ENCODE measurements around the gene BABAM2.
"Not testable (repeated sequence)": the region's sequence is repeated elsewhere in the genome, so short reads cannot be mapped to it uniquely, and the experiment has no call there.

Gene BABAM2

DNA sequence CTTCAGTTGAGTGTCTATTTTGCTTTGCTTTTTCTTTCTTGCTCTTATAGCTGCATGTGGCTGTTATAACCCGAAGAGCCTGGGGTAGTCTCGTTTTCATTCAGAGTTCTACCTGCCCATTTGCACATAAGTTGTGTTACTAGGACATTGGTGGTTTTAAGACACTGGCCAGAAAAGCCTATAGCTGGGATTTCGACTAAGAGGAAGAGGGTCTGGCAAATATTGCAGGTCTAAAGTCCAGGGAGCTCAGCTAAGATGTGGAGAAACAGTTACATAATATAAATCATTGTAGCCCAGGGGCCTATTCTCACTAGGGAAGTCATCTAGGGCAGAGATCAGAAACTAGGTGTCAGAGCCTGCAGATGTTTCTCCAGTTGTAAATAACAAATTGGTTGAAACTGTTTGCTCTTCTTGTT, 120.8 kb downstream of the BABAM2 start:
- no peak for DNase-seq (ENCODE audit: low read depth)
- TF ChIP-seq CTCF (IDR thresholded peaks at IDR 0.05; ENCODE audit: low read depth, low read length, missing control alignments): no peak
- H3K4me3 ChIP-seq (ENCODE audit: low read depth, low read length): no peak overlapping the region
- in situ Hi-C loops (cut with HindIII; ENCODE audit: low sequenced_read_pairs): no loop called here

DNA sequence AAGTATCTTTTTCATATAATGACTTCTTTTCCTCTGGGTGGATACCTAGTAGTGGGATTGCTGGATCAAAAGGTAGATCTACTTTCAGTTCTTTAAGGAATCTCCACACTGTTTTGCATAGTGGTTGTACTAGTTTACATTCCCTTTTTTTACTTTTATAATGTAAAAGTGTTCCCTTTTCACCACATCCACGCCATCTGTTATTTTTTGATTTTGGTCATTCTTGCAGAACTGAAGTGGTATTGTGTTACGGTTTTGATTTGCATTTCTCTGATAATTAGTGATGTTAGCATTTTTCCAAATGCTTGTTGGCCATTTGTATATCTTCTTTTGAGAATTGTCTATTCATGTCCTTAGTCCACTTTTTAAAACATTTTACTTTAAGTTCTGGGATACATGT, 127.9 kb downstream of the BABAM2 start:
- H3K4me3 ChIP-seq (ENCODE audit: low read depth, low read length); in situ Hi-C loops (cut with HindIII; ENCODE audit: low sequenced_read_pairs); DNase-seq (ENCODE audit: low read depth): not testable (repeated sequence)

DNA sequence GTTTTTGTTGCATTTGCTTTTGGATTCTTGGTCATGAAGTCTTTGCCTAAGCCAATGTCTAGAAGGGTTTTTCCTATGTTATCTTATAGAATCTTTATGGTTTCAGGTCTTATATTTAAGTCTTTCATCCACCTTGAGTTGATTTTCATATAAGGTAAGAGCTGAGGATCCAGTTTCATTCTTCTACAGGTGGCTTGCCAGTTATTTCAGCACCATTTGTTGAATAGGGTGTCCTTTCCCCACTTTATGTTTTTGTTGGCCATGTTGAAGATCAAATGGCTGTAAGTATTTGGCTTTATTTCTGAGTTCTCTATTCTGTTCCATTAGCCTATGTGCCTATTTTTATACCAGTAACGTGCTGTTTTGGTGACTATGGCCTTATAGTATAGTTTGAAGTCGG, 129.0 kb downstream of the BABAM2 start:
- in situ Hi-C loops (cut with HindIII; ENCODE audit: low sequenced_read_pairs); H3K4me3 ChIP-seq (ENCODE audit: low read depth, low read length); DNase-seq (ENCODE audit: low read depth): not testable (repeated sequence)

- in situ Hi-C loops (cut with HindIII; ENCODE audit: low sequenced_read_pairs): no loop called here
- no peak for TF ChIP-seq CTCF (IDR thresholded peaks at IDR 0.05; ENCODE audit: low read depth, low read length, missing control alignments)
- no peak for DNase-seq (ENCODE audit: low read depth)
- no peak overlapping the region for H3K4me3 ChIP-seq (ENCODE audit: low read depth, low read length)
Measured at GRCh38 chr2:28021898-28022297, 131.4 kb downstream of the BABAM2 start.

DNA sequence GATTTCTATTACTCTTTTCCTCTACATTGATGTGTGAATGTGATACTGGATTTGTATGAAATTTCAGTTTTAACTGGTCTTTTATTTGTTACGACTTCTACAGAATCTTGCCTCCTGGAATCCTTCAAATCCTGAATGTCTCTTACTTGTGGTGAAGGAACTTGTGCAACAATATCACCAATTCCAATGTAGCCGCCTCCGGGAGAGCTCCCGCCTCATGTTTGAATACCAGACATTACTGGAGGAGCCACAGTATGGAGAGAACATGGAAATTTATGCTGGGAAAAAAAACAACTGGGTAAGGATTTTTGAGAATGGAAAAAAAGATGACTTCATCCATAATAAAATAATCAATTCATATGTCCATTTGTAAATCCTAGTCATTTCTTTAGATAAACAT, 134.6 kb downstream of the BABAM2 start:
- no peak for DNase-seq (ENCODE audit: low read depth)
- in situ Hi-C loops (cut with HindIII; ENCODE audit: low sequenced_read_pairs): no loop called here
- no peak for TF ChIP-seq CTCF (IDR thresholded peaks at IDR 0.05; ENCODE audit: low read depth, low read length, missing control alignments)
- no peak overlapping the region for H3K4me3 ChIP-seq (ENCODE audit: low read depth, low read length)

GRCh38 chr2:28026230-28026629, 135.7 kb downstream of the BABAM2 start:
- in situ Hi-C loops (cut with HindIII; ENCODE audit: low sequenced_read_pairs); DNase-seq (ENCODE audit: low read depth); H3K4me3 ChIP-seq (ENCODE audit: low read depth, low read length): not testable (repeated sequence)

GRCh38 chr2:28028025-28028424, 137.5 kb downstream of the BABAM2 start:
- H3K4me3 ChIP-seq (ENCODE audit: low read depth, low read length): no peak overlapping the region
- DNase-seq (ENCODE audit: low read depth): no peak
- in situ Hi-C loops (cut with HindIII; ENCODE audit: low sequenced_read_pairs): no loop called here
- no peak for TF ChIP-seq CTCF (IDR thresholded peaks at IDR 0.05; ENCODE audit: low read depth, low read length, missing control alignments)

GRCh38 chr2:28030600-28030999, 140.1 kb downstream of the BABAM2 start:
- in situ Hi-C loops (cut with HindIII; ENCODE audit: low sequenced_read_pairs): loop anchor here (5.0 to 10.0 kb wide), 2 partner anchors 43 to 96 kb away; no protein-coding TSS in a partner anchor
- DNase-seq (ENCODE audit: low read depth): no peak
- H3K4me3 ChIP-seq (ENCODE audit: low read depth, low read length): no peak overlapping the region
- no peak for TF ChIP-seq CTCF (IDR thresholded peaks at IDR 0.05; ENCODE audit: low read depth, low read length, missing control alignments)

All from astrocyte of the cerebellum (primary cell).